Tibial nerve (tissue), 4 donors: ENCODE data around the gene LHFPL2.

Source experiments
- CTCF ChIP-seq, 5 experiments: fragments of 200-600 bp in 3 of 5; fragments of 450-650 bp in 2 of 5; sonication (generic) in 3 of 5; IDR thresholded peaks; one replicate each; pipeline ENCODE4 v1.5.1; 2016 to 2019; ENCODE audit warnings: antibody characterized with exemption in 5 of 5, mild to moderate bottlenecking in 3 of 5, moderate library complexity in 2 of 5
- EP300 ChIP-seq, 2 donors: sonication (generic); formaldehyde crosslinking; IDR thresholded peaks; one replicate each; pipeline ENCODE4 v1.6.1; 2017; ENCODE audit warnings: antibody characterized with exemption in 2 of 2, mild to moderate bottlenecking in 1 of 2

- TF ChIP-seq CTCF (IDR thresholded peaks at IDR 0.05) (no peak), EP300 (IDR thresholded peaks at IDR 0.05) (no peak)
These were observed 27.3 kb downstream of the LHFPL2 start for GRCh38 chr5:78621291-78621738.
